ENCODE measurements around the gene CABLES1.
A peak's percentile ranks its signal among the peaks of the same experiment; 100 is the strongest.
"Not testable (repeated sequence)": the region's sequence is repeated elsewhere in the genome, so short reads cannot be mapped to it uniquely, and the experiment has no call there.

CABLES1 gene

DNA sequence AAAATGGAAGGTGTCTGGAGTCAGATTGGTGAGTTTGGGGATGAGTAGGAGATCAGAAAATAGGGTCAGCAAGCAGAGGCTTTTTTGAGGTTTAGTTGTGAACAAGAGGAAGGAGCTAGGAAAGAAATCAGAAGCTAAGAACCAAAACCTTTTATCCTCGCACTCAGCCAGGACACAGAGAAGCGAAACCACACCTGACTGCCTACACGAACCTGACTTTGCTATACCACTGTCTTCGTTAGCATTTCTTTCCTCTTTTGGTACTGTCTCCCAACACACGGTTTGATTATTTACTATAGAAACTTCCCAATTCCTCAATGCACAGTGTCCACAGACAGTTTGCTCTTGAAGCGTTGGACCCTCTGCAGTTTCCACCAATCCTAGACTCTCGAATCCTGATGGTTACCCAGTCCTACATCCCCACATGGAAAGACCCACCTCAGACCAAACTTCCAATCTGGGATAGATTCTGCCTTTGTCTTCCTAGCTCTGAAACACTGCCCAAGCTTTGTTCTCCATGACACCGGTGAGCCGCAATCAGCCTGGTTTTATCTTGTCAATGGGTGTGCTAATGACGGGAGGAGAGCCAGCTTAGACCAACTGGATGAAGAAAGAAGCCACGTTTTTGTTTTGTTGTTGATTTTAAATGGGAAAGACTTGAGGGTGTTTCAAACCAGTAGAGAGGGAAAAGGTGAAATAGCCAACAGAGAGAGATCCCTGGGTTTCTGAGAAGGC lies 137.4 kb downstream of the CABLES1 start:
- no peak for DNase-seq

DNA sequence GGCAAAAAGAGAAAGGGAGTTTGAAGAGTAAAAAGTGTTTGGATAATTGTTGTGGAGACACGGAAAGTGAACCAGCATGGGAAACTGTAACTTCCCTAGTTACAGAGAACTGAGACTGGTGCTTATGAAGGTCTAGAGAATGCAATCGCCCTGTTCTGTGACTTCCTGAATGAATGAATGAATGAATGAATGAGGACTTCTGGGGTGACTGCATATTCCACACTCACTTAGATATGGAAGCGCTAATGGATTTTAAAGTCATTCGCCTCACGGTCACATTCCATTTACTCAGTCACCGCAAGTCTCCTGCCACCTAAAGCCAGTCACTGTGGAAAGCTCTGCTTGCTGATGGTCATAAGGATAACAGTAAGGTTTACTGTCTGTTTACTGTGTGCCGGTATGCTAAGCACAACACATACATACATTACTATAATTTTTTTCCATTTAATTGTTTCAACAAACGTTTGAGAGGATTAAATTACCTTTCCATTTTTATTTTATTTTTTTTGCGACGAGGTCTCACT lies 138.2 kb downstream of the CABLES1 start:
- DNase-seq: no peak

DNA sequence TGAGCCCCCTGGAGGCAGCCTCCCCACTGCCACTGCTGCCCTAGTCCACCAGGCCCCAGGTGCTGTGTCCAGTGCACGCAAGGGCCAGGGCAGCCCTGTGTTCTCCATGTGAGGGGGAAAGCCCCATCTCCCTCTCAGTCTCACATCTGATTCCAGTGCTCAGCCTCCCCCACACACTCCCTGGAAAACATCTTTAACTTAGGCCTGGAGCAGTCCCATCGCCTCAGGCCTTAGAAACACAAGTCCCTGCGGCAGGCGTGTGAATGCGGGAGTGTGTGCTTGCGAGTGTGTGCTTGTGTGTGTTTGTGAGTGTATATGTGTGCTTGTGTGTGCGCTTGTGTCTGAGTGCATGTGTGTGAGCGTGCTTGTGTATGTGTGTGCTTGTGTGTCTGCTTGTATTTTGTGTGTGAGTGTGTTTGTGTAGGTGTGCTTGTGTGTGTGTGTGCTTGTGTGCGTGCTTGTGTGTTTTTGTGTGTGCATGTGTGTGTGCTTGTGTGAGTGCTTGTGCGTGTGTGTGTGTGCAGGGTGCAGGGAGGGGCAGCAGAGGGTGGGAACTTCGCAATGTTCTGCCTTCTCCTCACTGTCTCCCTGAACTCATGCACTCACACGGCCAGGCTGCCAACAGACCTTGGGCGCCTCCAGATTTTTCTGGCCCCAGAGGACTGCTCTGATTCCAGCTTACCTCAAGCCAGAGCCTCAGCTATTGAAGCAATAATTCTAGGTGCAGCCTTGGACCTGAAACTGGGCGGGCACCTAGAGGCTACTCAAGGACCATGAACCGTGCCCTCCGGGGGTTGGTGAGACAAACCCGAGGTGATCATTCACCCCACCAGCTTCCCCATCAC lies 139.6 kb downstream of the CABLES1 start:
- no peak for DNase-seq

DNA sequence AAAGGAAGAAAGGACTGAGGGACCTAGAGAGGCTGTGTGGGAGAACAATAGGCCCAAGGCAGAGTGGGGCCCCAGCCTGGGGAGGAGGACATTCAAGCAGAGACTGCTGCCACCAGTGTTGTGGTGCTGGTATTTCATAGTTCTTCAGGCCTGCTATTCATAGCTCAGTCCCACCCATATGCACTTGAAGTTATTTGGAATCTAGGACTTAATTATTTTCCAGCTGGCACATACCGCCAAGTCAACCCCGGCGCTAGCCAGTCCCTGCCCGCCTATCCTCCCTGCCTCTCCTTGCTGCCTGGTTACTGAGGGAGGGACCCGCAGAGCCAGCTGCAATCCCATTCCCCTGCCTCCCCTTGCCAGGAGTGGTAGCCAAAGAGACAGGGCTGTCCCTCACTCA lies 141.2 kb downstream of the CABLES1 start:
- no peak for DNase-seq

DNA sequence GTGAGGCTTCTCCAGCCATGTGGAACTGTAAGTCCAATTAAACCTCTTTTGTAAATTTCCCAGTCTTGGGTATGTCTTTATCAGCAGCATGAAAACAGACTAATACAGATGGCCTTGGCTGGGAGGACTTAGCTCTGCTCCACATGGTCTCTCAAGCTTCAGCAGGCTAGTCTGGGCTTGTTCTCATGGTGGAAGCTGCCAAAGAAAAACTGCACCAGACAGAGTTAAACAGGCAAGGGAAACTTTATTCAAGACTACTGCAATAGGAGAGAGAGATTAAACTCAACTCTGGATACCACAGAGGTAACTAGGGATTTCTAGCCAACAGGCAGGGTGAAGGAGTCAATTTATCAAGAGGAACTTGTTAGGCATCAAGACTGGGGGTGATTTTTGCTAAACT lies 142.1 kb downstream of the CABLES1 start:
- no peak for DNase-seq

DNA sequence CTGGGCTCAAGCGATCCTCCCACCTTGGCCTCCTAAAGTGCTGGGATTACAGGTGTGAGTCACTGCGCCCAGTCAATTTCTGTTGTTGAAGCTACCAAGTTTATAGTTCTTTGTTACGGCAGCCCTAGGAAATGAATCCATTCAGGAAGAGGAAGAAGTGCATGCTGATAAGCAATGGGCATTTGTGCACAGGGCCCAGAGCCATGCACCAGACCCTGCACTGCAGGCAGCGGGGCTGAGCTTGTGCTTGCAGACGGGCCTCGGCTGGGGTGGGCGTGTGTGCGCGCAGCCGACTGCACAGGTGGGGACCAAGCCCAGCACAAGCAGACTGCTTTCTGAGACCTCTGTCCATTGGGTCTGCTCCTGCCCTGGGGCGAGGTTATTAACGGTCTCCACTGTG lies 144.6 kb downstream of the CABLES1 start:
- DNase-seq: no peak

DNA sequence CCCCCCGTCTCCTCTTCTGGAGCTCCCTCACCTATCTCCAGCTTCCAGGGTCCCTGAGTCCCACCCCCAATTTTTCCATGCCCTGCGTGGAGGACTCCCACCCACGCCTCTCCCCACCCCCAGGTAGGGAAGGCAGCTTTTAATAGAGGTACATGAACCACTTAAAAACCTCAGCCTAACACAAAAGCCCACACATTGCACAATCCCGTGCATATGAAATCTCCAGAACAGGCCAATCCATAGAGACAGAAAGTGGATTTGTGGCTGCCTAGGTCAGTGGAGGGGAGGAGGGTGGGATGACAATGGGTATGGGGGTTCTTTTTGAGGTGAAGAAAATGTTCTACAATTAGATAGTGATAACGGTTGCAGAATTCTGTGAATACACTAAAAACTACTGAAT lies 145.6 kb downstream of the CABLES1 start:
- no peak for DNase-seq

DNA sequence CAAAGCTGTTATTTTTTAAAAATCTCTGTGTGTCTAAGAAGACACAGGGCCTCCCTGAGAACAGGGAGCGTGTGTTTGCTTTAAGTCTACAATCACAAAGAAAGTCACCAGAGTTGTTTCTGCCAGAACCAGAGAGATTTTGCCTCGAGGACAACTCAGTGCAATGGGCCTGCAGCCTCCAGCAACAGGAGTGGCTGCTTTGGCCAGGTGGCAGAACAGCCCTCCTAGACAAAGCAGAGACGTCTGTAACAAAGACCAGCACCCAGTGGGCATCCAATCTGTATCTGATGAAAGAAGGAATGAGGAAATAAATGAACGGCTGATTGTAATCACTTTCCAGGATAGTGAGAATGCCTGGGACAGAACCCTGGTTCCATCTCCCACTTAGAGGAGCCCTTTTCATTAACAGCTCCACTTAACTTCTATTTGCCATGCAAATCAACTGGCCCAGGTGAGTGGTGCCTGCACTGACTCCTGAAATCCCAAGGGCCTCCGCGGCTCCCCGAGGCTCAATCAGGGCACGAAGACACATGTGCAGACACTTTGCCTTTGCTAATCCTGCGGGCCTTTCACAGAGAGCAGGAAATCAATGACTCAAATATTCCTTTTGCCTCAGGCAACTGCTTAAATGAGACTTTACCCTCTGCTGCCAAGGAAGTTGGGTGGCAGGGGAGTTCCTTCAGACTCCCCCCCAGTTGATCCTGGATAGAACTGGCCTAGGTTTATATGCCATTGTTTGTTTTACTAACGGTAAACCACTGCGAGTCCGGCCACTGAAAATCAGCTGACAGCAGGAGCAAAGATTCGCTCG lies 146.5 kb downstream of the CABLES1 start:
- no peak for DNase-seq

DNA sequence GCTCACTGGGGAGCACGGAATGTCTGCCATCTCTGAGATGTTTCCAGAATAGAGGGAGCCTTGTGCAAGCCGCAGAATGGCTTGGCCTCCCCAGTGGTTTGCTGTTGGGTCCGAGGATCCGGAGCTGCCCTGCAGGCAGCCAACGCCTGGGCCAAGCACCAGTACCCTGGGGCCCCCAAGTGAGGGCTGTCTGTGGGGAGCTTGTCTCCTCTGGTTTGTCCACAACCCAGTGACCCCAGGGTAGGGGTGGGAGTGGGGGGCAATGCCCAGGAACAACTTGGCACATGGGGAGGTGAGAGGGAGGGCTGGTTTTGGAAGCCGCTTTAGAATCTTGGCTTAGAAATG lies 147.1 kb downstream of the CABLES1 start:
- DNase-seq: no peak

DNA sequence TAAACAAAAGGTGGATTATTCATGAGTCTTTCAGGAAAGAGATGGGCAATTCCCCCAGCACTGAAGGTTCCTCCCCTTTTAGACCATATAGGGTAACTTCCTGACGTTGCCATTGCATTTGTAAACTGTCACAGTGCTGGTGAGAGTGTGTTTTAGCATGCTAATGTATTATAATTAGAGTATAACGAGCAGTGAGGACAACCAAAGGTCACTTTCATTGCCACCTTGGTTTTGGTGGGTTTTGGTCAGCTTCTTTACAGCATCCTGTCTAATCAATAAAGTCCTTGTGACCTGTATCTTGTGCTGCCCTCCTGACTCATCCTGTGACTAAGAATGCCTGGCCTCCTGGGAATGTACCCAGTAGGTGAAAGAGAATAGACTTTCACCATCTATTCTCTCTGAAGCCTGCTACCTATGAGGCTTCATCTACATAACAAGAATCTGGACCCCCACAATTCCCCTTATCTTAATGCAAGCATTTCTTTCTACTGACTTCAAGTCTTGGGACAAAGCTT lies 148.7 kb downstream of the CABLES1 start:
- no peak for DNase-seq

DNA sequence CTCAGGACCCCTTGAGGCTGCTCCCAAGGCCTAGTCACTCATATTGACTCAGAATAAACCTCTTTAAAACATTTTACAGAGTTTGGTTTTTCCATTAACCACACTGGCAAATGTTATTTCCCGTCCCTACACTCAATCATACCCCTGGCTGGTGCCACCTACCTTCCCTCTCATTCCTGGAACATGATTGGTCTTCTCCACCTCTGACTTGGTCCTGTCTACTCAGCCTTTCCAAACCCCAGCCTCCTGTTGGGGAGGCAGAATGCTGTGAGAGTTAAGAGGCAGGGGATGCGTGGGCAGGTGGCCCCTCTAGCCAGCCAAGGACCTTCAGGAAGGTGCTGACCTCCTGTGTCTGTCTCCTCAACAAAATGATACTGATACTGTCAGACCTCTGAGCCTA lies 149.3 kb downstream of the CABLES1 start:
- no peak for DNase-seq

DNA sequence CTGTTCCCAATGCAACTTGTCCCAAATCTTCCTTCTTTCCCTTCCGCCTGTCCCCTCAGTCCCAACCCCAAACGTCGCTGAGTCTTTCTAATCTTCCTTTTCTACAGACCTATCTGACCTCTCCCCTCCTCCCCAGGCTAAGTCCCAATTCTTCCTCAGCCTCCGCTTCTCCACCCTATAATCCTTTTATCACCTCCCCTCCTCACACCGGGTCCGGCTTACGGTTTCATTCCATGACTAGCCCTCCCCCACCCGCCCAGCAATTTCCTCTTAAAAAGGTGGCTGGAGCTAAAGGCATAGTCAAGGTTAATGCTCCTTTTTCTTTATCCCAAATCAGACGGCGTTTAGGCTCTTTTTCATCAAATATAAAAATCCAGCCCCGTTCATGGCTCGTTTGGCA lies 150.3 kb downstream of the CABLES1 start:
- not testable (repeated sequence) for DNase-seq

DNA sequence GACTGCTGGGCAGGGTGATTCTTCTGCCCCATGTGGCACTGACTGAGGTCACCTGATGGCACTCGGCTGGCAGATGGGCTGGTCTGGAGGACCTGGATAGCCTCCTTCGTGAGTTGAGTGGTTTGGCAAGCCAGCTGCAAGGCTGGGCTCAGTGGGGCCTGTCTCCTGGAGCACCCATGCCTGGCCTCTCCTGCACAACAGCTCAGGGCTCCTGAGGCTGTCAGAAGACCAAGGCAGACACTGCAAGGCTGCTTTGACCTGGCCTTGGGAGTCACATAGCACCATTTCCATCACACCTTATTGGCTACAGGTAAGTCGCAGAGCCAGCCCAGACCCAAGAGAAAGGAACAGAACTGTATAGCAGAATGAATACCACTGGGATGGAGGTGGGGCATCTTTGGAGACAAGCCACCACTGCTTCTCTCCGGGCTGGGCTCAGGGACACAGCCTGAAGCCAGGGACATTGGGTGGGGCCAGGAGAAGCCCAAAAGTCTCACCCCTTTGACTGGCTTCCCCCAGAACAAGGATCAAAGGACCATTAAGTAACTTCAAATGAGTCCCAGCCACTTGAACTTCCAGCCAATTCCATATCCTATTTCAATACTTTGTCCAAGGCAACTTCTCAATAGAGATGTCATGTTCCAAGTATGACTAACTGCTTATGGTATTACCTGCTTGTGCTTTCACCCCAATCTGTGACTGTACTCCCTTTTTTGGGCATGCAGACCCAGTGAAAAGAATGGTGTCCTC lies 156.3 kb downstream of the CABLES1 start:
- DNase-seq: peak; percentile 70

DNA sequence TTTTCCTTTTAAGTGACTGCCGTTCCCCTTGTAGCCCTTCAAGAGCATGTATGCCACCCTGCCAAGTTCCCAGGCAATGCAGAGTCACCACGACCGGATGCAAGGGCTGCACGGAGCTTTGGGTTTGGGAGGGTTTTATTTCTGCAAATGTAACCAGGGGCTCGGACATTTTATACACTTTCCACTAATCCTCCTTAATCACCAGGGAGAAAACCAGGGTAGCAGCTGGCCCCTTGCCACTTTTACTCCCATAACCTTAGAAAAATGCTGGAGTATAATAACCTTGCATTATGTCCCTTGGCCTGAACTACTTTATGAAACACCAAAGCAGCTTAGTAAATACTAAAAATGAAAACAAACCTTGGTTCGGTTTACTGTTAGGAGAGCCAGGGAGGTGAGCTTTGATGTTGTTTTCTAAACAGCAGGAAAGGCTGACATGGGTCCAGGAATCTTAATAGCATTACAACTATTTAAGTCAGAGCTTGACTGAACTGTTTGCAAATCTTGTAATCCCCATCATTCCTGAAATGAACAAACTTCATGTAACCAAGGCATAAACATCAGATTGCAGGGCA lies 165.0 kb downstream of the CABLES1 start:
- DNase-seq: no peak

DNA sequence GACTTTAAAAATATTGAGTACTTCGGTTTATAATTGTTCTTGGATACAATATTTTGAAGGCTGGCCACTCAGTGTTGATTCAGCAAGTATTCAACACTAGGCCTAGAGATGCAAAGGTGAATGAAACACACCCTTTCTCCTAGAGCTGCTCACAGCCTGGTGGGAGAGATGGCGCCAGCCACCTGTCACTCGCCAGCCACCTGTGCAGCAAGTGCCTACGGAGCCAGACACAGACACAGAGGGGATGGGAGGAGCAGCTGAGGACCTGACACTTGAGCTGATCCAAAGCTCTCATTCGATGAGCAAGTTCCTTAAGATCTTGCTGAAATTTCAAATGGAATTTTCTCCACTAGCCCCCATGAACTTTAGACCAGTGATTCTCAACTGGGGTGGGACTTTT lies 166.7 kb downstream of the CABLES1 start:
- peak; percentile 86 for DNase-seq

DNA sequence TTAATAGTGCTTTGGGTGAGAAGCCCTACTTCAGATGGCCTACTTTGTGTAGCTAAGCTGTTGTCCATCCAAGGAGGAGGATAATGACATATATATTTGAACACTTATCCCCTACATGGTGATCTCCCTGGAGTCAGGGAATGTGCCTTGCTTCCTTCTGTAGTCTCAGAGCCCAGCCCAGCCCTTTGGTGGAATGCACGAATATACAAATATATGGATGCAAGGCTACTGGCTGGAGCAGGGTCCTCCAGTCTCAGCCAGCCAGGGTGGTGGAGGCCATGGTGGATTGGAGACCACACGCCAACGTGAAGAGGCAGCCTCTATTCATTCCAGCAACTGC lies 167.2 kb downstream of the CABLES1 start:
- DNase-seq: peak; percentile 13

DNA sequence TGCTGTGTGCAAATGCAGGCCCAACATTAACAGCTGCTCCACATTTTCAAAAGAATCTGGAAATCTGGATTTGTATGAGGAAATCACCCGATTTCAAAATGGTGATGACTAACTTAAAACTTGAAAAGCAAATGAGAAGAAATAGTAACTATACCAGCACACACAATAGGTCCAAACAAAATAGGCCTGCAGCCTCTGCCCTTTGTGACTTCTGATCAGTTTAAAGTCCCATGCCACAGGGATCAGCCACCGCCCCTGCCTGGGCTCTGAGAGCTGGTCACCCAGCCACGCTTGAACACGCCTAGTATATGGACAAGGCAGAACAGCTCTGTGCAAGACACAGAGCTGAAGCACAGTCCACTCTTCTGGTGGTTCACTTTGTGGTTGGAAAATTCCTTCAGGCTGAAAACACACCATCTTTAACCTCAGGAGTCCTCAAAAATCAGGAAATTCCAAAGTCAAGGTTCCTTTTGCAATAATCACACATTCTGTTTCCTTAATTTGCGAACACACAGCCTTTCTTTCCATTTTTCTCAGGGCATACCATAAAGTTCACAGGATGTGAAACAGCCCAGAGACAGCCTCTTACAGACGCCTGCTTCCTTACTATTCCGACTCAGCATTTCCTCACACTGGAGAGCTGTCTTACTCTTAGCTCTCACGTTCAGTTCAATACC lies 167.7 kb downstream of the CABLES1 start:
- no peak for DNase-seq

DNA sequence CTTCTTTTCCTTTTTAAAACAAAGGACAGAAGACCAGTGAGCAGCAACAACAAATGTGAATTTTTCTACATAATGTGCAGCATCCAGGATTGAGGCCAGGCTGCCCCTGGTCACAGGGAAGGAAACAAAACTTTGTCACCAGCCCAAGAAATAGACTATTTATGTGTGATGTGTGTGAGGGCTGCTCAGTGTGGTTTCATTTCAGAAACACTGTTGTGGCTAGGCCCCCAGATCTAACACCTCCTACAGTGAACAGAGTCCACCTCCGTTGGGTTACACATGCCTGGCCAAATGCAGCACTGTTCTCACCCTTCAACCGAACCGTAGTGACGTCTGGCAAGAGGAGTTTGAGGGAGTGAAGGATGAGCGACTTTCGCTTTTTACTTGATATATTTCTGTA lies 171.5 kb downstream of the CABLES1 start:
- DNase-seq: no peak

DNA sequence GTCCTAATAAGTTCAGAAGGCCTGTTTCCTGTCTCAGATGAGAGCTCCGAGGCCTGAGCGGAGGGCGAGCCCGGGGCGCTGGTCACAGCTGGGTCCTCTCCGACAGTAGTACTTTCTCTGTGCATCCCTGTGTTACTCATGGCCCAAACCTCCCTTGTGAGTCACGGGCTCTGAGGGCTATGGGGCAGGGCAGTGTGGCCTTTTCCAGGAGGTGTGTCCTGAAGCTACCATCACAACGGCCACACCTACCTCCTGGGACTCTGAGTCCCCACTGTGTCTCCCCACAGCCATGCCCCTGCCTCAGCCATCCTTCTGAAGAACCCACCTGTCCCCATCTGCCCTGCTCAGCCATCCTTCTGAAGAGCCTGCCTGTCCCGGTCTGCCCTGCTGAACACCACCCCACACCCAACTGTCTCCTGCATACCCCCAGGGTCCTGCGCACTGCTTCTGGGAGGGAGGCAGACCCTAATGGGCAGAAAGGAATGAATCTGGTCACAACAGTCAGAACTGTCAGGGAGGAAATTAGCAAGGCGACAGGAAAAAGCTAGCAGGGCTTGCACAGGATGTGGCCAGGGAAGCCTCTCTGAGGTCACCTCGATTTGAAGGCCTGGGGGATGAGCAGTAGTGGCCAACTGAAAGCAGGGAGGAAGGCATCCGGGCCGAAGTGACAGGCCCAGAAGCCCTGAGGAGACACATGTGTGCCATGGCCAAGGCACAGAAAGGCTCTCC lies 172.4 kb downstream of the CABLES1 start:
- DNase-seq: no peak

Measured in DMS53 (cell line).